ENCODE data around the gene TNRC6B.
"Not testable (repeated sequence)": the region's sequence is repeated elsewhere in the genome, so short reads cannot be mapped to it uniquely, and the experiment has no call there.

Gene TNRC6B

DNA sequence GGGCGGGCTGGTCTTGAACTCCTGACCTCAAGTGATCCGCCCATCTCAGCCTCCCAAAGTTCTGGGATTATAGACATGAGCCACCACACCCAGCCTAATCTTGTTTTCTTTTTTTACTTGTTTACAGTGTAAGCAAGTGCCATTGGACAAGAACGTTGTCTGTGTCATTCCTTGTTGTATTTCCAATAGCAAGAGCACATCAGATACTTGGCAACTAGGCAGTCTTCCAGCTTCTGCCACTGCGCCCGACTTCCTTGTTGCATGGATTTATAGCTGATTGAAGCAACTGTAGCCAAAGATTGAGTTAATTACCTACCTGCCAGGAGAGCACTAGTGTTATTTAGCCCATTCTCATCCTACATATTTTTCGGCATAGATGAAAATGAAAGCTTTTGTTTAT lies 189.6 kb downstream of the TNRC6B start:
- DNase-seq (ENCODE audit: low read depth), result no peak

DNA sequence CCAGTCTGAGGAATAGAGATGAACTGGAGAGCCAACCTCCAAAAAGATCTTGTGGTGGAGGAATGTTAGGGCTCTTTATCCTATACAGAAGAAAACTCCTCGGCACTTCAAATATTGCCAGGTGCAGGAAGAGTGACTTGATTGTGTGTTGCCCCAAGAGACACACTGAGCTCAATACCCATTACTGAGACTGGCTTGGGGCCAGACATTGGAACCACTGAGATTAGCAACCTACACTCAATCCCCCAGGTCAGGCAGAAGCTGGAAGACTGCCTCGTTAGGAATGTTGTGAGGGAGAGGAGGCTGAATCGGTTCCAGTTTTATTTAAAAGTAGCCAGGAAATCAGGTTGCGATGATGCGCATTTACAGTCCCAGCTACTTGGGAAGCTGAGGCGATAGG lies 190.3 kb downstream of the TNRC6B start:
- no peak for DNase-seq (ENCODE audit: low read depth)

DNA sequence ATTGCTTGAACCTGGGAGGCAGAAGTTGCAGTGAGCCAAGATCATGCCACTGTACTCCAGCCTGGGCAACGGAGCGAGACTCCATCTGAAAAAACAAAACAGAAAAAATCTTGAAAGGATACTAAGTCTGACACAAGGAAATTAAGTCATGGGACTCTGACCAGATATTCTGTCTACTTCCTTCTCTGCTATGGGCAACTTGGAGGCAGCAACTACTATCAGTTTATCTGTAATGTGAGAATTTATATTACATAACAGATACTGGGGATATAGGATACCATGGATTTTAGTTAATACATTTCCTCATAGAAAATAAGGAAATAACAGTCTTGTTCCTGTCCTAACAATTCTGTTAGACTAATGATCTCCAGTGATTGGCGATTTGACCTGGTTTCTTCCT lies 191.1 kb downstream of the TNRC6B start:
- no peak for DNase-seq (ENCODE audit: low read depth)

DNA sequence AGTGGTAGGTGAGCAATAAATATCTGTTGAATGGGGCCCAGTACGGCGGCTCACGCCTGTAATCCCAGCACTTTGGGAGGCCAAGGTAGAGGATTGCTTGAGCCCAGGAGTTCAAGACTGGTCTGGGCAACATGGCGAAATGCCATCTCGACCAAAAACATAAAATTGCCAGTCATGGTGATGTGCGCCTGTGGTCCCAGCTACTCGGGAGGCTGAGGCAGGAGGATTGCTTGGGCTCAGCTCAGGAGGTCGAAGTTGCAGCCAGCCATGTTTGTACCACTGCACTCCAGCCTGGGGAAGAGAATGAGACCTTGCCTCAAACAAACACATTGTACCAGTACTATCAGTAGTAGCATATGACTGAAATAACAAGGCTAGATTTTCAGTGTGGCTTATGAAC lies 196.8 kb downstream of the TNRC6B start:
- no peak for DNase-seq (ENCODE audit: low read depth)

DNA sequence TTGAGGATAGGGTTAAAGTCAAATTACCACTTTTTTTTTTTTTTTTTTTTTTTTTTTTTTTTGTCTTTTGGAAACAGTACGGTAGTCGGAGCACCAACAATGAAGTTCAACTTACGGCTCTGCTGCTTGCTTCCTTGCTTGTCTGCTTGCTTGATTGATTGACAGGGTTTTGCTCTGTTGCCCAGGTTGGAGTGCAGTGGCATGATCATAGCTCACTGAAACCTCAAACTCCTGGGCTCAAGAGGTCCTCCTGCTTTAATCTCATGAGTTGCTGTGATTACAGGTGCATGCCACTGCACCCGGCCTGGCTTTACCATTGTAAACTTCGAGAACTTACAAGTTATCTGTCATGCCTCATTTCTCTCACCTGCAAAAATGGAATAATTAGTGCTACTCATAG lies 198.4 kb downstream of the TNRC6B start:
- DNase-seq (ENCODE audit: low read depth), result no peak

DNA sequence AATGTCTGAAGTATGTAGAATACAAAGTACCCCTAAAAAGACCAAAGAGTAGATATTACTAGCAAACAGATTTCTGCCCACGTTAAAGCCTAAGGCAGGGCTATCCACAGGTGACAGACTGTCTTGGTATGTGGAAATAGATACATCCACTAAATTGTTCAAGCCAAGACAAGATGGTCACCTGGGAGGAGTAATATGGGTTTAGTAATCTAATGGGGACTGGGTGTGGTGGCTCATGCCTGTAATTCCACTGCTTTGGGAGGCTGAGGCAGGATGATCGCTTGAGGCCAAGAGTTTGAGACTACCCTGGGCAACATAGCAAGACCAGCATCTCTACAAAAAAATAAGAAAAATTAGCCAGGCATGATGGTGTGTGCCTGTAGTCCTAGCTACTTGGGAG lies 200.2 kb downstream of the TNRC6B start:
- no peak for DNase-seq (ENCODE audit: low read depth)

DNA sequence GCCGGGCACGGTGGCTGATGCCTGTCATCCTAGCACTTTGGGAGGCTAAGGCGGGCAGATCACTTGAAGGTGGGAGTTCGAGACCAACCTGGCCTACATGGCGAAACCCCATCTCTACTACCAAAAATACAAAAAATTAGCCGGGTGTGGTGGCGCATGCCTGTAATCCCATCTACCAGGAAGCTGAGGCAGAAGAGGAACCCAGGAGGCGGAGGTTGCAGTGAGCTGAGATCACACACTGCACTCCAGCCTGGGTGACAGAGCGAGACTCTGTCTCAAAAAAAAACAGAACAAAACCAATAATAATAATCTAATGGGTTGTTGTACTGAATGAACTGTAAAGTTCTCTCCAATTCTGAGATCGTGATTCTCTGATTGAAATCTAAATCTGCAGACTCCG lies 200.7 kb downstream of the TNRC6B start:
- not testable (repeated sequence) for DNase-seq (ENCODE audit: low read depth)

DNA sequence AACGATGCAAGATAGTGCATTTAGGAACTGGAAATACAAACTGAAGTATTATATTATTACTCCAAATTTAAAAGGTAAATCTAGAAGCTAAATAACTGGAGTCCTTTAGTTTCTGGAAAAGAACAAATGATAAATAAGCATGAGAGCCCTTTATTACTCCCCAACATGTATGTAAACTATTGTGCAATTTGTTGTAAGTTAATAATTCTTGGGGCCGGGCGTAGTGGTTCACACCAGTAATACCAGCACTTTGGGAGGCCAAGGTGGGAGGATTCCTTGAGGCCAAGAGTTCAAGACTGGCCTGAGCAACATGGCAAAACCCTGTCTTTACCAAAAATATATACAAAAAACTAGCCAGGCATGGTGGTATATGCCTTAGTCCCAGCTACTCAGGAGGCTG lies 203.7 kb downstream of the TNRC6B start:
- no peak for DNase-seq (ENCODE audit: low read depth)

DNA sequence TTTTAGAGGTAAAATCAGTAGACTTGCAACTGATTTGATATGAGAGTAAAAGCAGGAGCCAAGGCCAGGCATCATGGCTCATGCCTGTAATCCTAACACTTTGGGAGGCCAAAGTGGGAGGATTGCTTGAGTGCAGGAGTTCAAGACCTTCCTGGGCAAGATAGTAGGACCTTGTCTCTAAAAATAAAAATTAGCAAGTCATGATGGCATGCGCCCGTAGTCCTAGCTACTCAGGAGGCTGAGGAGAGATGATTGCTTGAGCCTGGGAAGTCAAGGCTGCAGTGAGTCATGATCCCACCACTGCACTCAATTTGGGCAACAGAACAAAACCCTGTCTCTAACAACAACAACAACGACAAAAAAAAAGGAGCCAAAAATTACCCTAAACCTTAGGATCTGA lies 206.2 kb downstream of the TNRC6B start:
- DNase-seq (ENCODE audit: low read depth), result no peak

DNA sequence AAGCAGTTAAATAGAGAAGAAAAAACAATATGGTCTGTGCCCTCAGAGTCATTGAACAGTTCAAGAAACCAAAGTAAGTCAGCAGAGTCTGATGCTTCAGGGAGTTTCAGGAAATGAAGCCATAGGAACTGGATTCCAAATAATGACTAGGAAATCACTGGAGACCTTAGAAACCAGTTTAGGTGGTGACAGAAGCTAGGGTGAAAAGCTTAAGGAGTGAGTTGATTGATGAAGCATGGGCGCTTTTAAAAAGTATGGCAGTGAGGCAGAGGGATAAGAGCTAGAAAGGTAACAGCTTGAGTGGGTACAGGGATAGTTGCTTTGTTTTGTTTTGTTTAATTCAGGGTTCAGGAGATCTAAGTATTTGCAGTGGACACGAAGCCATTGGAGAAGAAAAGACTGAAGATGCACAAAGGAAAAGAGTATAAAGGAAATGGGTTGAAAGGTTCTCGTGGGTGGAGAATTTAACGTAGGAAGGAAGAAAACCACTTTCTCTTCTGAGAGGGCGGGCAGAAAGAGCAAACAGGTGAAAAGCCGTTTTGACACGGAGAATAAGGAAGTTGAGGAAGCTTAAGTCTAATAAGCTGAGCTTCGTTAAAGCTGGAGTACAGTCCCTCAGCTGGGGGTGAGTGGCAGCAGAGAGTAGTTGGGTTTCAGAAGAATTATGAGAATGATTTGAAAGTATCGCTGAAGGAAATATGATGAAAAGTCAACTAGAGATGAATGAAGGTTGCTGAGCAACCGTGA lies 207.5 kb downstream of the TNRC6B start:
- no peak for DNase-seq (ENCODE audit: low read depth)

Data from activated T-helper 9 cell treated with anti-CD3 and anti-CD28 coated beads, Interleukin-2, amount 50 U/mL, for 16 hours (primary cell).